ENCODE data around the gene TFB2M. TPM values are rescaled to one million over a fixed set of nuclear protein-coding genes. Genes with fewer than 3 reads are reported as not detected.

TFB2M gene
- total RNA-seq, 1 donor from 2014 or later, result 26.5 TPM

DNA sequence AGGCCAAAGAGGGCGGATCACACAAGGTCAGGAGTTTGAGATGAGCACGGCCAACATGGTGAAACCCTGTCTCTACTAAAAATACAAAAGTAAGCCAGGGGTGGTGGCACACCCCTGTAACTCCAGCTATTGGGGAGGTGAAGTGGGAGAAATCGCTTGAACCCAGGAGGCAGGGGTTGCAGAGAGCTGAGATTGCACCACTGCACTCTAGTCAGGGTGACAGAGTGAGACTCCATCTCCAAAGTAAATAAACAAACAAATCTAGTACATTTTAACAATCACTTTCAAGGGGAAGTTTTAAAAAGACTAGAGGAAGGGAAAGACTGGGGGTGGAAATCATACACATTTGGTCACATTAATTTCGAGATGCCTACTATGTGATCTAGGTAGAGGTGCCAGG lies 6.8 kb downstream of the TFB2M start:
- Mint-ChIP-seq H3K27ac (no peak overlapping the region), H3K27me3 (no peaks in the 10 kb centered on the region), H3K9me3 (no peaks in the 10 kb centered on the region), H3K36me3 (ENCODE audit: low read depth) (peaks cover 46% of the 10 kb centered on the region), H3K4me3 (no peak overlapping the region), H3K4me1 (peaks cover 6% of the 10 kb centered on the region)
- DNase-seq, result no peak
- intact Hi-C loops (cut with micrococcal nuclease), result no loop called here

DNA sequence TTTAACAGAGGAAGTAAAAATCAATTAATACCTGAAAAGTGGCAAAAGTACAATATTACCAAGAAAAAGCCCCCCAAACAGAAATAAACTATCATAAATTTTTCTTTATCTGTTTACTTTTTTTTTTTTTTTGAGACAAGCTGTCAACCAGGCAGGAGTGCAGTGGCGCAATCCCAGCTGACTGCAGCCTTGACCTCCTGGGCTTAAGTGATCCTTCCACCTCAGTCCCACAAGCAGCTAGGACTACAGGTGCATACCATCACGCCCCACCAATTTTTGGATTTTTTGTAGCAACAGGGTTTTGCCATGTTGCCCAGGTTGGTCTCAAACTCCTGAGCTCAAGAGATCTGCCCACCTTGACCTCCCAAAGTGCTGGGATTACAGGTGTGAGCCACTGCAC lies 8.0 kb downstream of the TFB2M start:
- intact Hi-C loops (cut with micrococcal nuclease), result no loop called here
- Mint-ChIP-seq H3K4me1 (peaks cover 2% of the 10 kb centered on the region), H3K27ac (no peak overlapping the region), H3K4me3 (no peak overlapping the region), H3K36me3 (ENCODE audit: low read depth) (peaks cover 46% of the 10 kb centered on the region), H3K27me3 (no peaks in the 10 kb centered on the region), H3K9me3 (no peaks in the 10 kb centered on the region)
- DNase-seq, result no peak

DNA sequence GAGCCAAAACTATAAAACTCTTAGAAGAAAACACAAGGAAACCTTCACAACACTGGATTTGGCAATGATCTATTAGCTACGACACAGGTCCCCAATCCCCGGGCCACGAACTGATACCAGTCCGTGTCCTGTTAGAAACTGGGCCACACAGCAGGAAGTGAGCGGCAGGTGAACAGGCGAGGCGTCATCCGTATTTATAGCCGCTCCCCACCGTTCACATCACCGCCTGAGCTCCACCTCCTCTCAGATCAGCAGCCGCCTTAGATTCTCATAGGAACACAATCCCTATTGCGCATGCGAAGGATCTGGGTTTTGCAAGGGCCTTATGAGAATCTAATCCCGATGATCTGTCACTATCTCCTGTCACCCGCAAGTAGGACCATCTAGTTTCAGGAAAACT lies 11.9 kb downstream of the TFB2M start:
- no peak for DNase-seq
- Mint-ChIP-seq H3K4me1 (peaks cover 4% of the 10 kb centered on the region), H3K4me3 (no peak overlapping the region), H3K36me3 (ENCODE audit: low read depth) (peaks cover 52% of the 10 kb centered on the region), H3K27me3 (no peaks in the 10 kb centered on the region), H3K9me3 (no peaks in the 10 kb centered on the region), H3K27ac (no peak overlapping the region)
- intact Hi-C loops (cut with micrococcal nuclease), result no loop called here

DNA sequence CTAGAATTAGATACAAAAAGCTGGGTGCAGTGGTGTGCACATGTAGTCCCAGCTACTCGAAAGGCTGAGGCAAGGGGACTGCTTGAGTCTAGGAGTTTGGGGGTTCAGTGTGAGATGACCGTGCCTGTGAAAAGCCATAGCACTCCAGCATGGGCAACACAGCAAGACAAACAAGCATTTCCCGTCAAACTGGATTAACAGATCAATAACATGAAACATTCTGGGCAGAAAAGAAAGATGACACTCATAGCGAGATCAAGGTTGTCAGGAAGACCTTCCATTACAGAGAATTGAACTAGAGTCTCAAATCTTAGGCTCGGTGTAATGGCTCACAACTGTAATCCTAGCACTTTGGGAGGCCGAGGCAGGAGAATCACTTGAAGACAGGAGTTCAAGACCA lies 14.0 kb downstream of the TFB2M start:
- DNase-seq, result no peak
- Mint-ChIP-seq H3K27ac (no peak overlapping the region), H3K27me3 (no peaks in the 10 kb centered on the region), H3K36me3 (ENCODE audit: low read depth) (peaks cover 51% of the 10 kb centered on the region), H3K4me3 (no peak overlapping the region), H3K4me1 (peaks cover 2% of the 10 kb centered on the region), H3K9me3 (no peaks in the 10 kb centered on the region)
- intact Hi-C loops (cut with micrococcal nuclease), result no loop called here

DNA sequence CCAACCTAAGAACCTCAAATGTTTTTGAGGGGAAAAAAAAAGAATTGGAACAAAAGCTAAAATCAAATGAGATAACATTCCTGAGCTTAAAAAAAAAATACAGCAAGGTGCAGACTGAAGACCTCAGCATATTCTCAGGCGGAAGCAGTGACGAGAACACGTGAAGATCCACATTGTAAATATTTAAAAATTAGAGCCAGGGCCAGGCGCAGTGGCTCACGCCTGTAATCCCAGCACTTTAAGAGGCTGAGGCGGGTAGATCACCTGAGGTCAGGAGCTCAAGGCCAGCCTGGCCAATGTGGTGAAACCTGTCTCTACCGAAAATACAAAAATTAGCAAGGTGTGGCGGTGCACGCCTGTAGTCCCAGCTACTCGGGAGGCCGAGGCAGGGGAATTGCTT lies 15.7 kb downstream of the TFB2M start:
- Mint-ChIP-seq H3K36me3 (ENCODE audit: low read depth) (peaks cover 41% of the 10 kb centered on the region), H3K27me3 (no peaks in the 10 kb centered on the region), H3K4me1 (peaks cover 2% of the 10 kb centered on the region), H3K4me3 (no peak overlapping the region), H3K27ac (no peak overlapping the region), H3K9me3 (no peaks in the 10 kb centered on the region)
- DNase-seq, result no peak
- intact Hi-C loops (cut with micrococcal nuclease), result no loop called here

DNA sequence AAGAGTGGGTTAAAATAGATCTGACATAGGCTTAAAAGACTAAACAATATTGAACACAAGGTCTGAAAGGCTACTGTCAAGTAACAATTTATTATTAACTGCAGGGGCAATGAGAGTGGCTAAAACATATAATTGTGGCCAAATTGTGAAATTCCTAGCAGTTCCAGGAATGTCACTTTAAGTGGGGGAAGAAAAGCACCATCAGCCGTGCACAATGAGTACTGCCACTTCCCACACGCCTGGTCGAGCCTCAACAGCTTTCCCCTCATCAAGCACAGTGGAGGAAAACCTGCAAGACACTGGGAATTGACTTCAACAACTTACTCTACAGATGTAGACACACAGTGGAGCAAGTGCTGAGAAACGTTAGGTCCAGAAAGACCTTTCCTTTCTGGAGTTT lies 16.4 kb downstream of the TFB2M start:
- Mint-ChIP-seq H3K27me3 (no peaks in the 10 kb centered on the region), H3K4me3 (no peak overlapping the region), H3K9me3 (no peaks in the 10 kb centered on the region), H3K4me1 (peaks cover 2% of the 10 kb centered on the region), H3K27ac (no peak overlapping the region), H3K36me3 (ENCODE audit: low read depth) (peaks cover 39% of the 10 kb centered on the region)
- intact Hi-C loops (cut with micrococcal nuclease), result no loop called here
- no peak for DNase-seq

DNA sequence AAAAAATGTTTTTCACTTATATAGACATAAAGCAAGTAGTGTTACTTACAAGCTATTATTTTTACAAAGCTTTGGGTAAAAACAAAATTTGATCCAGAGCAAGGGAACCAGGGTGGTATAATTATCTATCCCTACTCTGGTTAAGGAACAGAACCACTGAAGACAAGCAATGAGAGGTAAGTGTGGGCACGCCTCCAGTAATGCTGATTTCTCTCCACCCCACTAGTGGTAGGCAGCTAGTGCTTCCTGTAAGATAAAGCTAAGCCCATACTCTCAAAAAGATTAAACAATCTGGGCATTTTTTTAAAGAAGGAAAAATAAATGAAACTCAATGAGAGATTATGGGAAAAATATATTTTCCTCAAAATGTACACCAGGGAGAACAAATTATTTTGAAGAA lies 22.1 kb downstream of the TFB2M start:
- no peaks in the 10 kb centered on the region for H3K27me3 Mint-ChIP-seq
- intact Hi-C loops (cut with micrococcal nuclease), result no loop called here
- DNase-seq, result no peak
- H3K36me3 Mint-ChIP-seq (ENCODE audit: low read depth), result peaks cover 23% of the 10 kb centered on the region
- H3K4me1 Mint-ChIP-seq, result no peaks in the 10 kb centered on the region
- no peak overlapping the region for H3K27ac Mint-ChIP-seq
- no peaks in the 10 kb centered on the region for H3K9me3 Mint-ChIP-seq
- no peak overlapping the region for H3K4me3 Mint-ChIP-seq

DNA sequence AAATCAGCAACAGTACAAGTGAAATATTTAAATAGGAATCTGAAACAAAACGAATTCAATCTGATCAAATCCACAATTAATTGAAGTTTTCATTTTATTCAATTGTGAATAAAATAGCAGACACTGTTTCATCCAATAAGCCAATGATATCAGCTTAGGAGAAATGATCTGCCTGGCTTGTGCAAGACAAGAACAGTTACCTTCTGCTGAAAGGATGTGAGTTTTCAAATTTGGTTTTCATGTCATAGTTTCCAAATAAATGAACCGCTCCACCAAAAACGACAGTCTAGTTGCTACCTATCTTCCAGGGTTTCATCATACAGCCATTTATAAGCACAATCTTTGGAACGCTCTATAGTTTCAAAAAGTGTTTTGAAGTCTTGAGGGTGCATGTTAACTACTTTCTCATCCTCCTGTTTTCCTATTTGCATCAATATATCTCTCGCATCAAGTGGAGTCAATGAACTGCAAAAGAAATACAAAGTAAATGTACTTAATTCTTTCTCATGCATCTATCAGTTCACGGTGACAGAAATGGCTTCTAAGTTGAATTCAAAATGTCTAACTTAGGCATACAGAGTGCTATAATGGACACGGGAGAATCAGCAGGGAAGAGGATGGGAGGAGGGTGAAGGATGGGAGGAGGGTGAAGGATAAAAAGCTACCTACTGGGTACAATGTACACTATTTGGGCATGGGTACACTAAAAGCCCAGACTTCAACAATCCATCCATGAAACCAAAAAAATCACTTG lies 25.1 kb downstream of the TFB2M start:
- H3K9me3 Mint-ChIP-seq, result no peaks in the 10 kb centered on the region

DNA sequence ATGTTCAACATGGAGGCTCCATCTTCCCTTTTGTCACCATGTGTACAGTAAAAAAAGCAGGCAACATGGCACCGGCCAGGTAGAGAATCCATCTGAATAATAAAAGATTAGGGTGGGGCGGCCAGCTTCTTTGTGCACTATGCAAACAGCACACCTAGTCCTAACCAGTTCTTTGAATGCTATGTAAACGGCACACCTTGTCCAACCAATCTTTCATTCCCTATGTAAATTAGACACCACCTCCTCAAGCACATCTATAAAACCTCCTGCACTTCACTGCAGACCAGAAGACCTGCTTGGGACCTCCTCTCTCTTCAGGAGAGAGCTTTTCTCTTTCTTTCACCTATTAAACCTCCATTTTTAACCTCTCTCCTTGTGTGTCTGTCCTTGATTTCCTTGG lies 28.2 kb downstream of the TFB2M start:
- H3K27me3 Mint-ChIP-seq, result no peaks in the 10 kb centered on the region
- intact Hi-C loops (cut with micrococcal nuclease), result no loop called here
- DNase-seq, result no peak
- no peaks in the 10 kb centered on the region for H3K9me3 Mint-ChIP-seq
- H3K36me3 Mint-ChIP-seq (ENCODE audit: low read depth), result peaks cover 9% of the 10 kb centered on the region
- H3K4me3 Mint-ChIP-seq, result no peak overlapping the region
- H3K4me1 Mint-ChIP-seq, result no peaks in the 10 kb centered on the region
- H3K27ac Mint-ChIP-seq, result no peak overlapping the region

More for the DNA sequence above, 25.1 kb downstream of the TFB2M start:
- Mint-ChIP-seq H3K36me3 (ENCODE audit: low read depth) (peaks cover 18% of the 10 kb centered on the region), H3K27ac (no peak overlapping the region), H3K4me1 (no peaks in the 10 kb centered on the region), H3K4me3 (no peak overlapping the region), H3K27me3 (no peaks in the 10 kb centered on the region)
- no peak for DNase-seq
- intact Hi-C loops (cut with micrococcal nuclease), result no loop called here

DNA sequence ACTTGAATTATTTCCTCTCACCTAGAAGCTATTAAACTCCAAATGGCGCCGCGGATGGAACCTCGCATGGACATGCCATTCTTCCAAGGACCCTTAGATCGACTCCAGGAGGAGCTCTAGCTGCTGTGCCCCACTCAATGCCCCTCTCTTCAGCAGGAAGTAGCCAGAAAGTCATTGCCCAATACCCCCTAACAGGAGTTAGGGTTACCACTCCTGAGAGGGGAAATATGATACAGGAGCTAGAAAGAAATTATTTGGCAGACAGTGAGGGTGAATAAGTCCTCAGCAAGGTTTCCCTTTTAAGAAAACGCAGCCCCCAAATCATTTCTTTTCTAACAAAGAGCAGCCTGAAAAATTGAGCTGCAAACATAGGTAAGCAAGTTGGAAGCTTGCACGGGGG lies 28.6 kb downstream of the TFB2M start:
- Mint-ChIP-seq H3K27me3 (peaks cover under 1% of the 10 kb centered on the region), H3K4me1 (no peaks in the 10 kb centered on the region), H3K36me3 (ENCODE audit: low read depth) (peaks cover 9% of the 10 kb centered on the region), H3K4me3 (no peak overlapping the region), H3K27ac (no peak overlapping the region), H3K9me3 (no peaks in the 10 kb centered on the region)
- no peak for DNase-seq
- intact Hi-C loops (cut with micrococcal nuclease), result no loop called here

DNA sequence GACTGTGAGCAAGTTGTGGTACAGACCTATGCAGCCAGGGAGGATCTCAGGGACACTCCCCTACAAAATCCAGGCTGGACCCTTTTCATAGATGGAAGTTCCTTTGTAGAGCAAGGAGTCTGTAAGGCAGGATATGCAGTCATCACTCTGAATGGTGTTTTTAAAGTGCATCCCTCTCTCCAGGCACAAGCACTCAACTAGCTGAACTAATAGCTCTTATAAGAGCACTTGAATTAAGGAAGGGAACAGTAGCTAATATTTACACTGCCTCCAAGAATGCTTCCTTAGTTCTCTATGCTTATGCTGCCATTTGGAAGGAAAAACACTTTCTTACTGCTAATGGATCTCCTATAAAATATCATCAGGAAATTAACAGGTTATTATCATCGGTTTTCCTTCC lies 31.9 kb downstream of the TFB2M start:
- H3K4me1 Mint-ChIP-seq, result no peaks in the 10 kb centered on the region
- H3K9me3 Mint-ChIP-seq, result peaks cover 10% of the 10 kb centered on the region
- peaks cover 2% of the 10 kb centered on the region for H3K36me3 Mint-ChIP-seq (ENCODE audit: low read depth)
- no peak overlapping the region for H3K27ac Mint-ChIP-seq
- no peak overlapping the region for H3K4me3 Mint-ChIP-seq
- peaks cover 1% of the 10 kb centered on the region for H3K27me3 Mint-ChIP-seq
- DNase-seq, result no peak
- intact Hi-C loops (cut with micrococcal nuclease), result no loop called here

DNA sequence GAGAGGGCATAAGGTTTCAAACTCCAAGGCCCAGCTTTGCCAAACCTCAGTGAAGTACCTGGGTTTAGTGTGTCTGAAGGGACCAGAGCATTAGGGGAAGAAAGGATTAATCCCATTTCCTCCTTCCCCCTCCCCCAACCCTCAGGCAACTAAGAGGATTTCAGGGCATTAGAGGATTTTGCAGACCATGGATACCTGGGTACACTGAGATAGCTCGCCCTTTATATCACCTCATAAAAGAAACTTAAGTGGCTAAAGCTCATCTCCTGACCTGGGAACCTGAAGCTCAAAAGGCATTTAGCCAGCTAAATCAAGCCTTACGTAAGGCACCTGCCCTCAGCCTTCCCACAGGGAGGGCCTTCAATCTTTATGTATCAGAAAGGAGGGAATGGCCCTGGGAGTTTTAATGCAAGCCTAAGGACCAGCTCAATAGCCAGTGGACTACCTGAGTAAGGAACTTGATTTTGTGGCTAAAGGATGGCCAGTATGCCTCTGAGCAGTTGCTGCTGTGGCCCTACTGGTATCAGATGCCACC lies 32.6 kb downstream of the TFB2M start:
- H3K27ac Mint-ChIP-seq, result no peak overlapping the region
- peaks cover 10% of the 10 kb centered on the region for H3K9me3 Mint-ChIP-seq
- no peaks in the 10 kb centered on the region for H3K36me3 Mint-ChIP-seq (ENCODE audit: low read depth)
- peaks cover 1% of the 10 kb centered on the region for H3K27me3 Mint-ChIP-seq
- no peak for DNase-seq
- intact Hi-C loops (cut with micrococcal nuclease), result no loop called here
- H3K4me3 Mint-ChIP-seq, result no peak overlapping the region
- H3K4me1 Mint-ChIP-seq, result no peaks in the 10 kb centered on the region

DNA sequence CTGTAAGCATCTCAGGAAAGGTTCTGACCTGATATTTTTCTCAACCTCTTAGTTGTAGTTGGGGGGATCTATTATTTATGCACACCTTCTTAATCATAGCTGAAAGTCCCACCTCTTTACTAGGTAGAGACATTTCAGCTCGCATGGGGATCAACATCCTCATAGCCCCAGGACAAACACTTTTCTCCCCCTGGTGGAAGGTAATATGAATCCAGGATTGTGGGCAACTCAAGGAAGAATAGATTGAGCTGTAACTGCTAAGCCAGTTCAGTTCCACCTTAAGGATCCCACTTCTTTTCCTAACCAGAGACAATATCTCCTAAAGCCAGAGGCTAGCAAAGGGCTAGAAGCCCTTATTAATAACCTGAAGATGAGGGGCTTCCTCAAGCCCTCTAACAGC lies 33.5 kb downstream of the TFB2M start:
- H3K4me3 Mint-ChIP-seq, result no peak overlapping the region
- no peak overlapping the region for H3K27ac Mint-ChIP-seq
- peaks cover 1% of the 10 kb centered on the region for H3K27me3 Mint-ChIP-seq
- peaks cover 4% of the 10 kb centered on the region for H3K4me1 Mint-ChIP-seq
- intact Hi-C loops (cut with micrococcal nuclease), result no loop called here
- no peaks in the 10 kb centered on the region for H3K36me3 Mint-ChIP-seq (ENCODE audit: low read depth)
- DNase-seq, result no peak
- H3K9me3 Mint-ChIP-seq, result peaks cover 10% of the 10 kb centered on the region

DNA sequence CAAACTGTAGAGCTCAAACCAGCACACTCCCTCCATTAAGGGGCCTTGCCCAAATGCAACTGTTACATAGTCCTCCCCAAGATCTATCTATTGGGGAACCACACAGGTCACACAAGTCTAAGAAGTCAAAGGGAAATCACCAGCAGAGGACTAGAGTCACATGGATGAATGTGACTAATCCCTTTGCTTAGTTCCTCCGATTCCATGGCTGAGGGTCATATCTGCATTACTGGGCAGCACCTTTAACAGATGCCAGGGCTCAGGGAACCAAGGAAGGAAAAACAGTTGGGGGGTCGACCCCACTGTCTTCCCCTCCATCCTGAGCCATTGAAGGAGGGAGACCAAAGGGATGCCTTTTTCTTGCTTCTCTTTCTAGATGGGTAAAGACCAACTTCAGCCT lies 35.6 kb downstream of the TFB2M start:
- Mint-ChIP-seq H3K36me3 (ENCODE audit: low read depth) (no peaks in the 10 kb centered on the region), H3K4me3 (no peak overlapping the region)
- intact Hi-C loops (cut with micrococcal nuclease), result no loop called here

More for the DNA sequence above, 35.6 kb downstream of the TFB2M start:
- DNase-seq, result no peak
- Mint-ChIP-seq H3K27ac (no peak overlapping the region), H3K4me1 (peaks cover 8% of the 10 kb centered on the region), H3K9me3 (peaks cover 14% of the 10 kb centered on the region), H3K27me3 (peaks cover 1% of the 10 kb centered on the region)

All from activated CD4-positive, alpha-beta T cell treated with anti-CD3 and anti-CD28 coated beads, Interleukin-2, amount 10 ng/mL, durations not matched to agents 24 days and 14 days (primary cell).